SU-DHL-6 (cell line): ENCODE measurements around the gene OR5C1.
"Not testable (repeated sequence)": the region's sequence is repeated elsewhere in the genome, so short reads cannot be mapped to it uniquely, and the experiment has no call there.

Source experiments
- H2AFZ ChIP-seq: fragments of 200-600 bp; sonication (generic); 2 replicates; pipeline ENCODE4 v1.6.1; 2014; ENCODE audit warnings: low read depth, mild to moderate bottlenecking, moderate library complexity, mixed read lengths, antibody characterized with exemption, low read length; ENCODE audit not compliant: severe bottlenecking
- H3F3A ChIP-seq: fragments of 200-600 bp; shearing (Covaris generic); 2 replicates; pipeline ENCODE4 v1.6.0; 2016; ENCODE audit warnings: antibody characterized with exemption, mild to moderate bottlenecking; ENCODE audit not compliant: insufficient read depth
- H3K27ac ChIP-seq: fragments of 200-600 bp; sonication (generic); 2 replicates; pipeline ENCODE4 v1.5.1; 2016; ENCODE audit warnings: low read depth, mild to moderate bottlenecking, low read length, moderate library complexity, mixed read lengths
- H3K27me3 ChIP-seq: fragments of 200-600 bp; sonication (generic), shearing (Covaris generic); 2 replicates; pipeline ENCODE4 v1.6.0; 2014; ENCODE audit warnings: mild to moderate bottlenecking, low read length
- H3K36me3 ChIP-seq: fragments of 200-600 bp; sonication (generic); 2 replicates; pipeline ENCODE4 v1.6.1; 2014; ENCODE audit warnings: mild to moderate bottlenecking, low read length, mixed read lengths
- H3K4me2 ChIP-seq: fragments of 300-600, 200-600 bp; shearing (Covaris generic), sonication (generic); 2 replicates; pipeline ENCODE4 v1.6.0; 2014; ENCODE audit warnings: low read length, low read depth, mild to moderate bottlenecking; ENCODE audit not compliant: poor library complexity, severe bottlenecking
- H3K4me3 ChIP-seq: fragments of 200-600 bp; sonication (generic); 2 replicates; pipeline ENCODE4 v1.5.1; 2014; ENCODE audit warnings: antibody characterized with exemption, low read length, mild to moderate bottlenecking, mixed read lengths; ENCODE audit not compliant: insufficient read depth, poor library complexity, severe bottlenecking
- H3K79me2 ChIP-seq: fragments of 200-600 bp; sonication (generic); 2 replicates; pipeline ENCODE4 v1.6.1; 2014; ENCODE audit warnings: mild to moderate bottlenecking, low read length, moderate library complexity; ENCODE audit not compliant: insufficient read depth
- H3K9ac ChIP-seq: fragments of 200-600 bp; sonication (generic); 2 replicates; pipeline ENCODE4 v1.7.0; 2014; ENCODE audit warnings: mild to moderate bottlenecking, low read length
- H3K9me2 ChIP-seq: fragments of 200-600 bp; sonication (generic); replicated peaks from 2 replicates; pipeline ENCODE4 v1.6.1; 2014; ENCODE audit warnings: low read length; ENCODE audit not compliant: insufficient read depth
- H3K9me3 ChIP-seq: fragments of 200-600 bp; sonication (generic); 2 replicates; pipeline ENCODE4 v1.6.1; 2014; ENCODE audit warnings: low read length, mixed read lengths; ENCODE audit not compliant: insufficient read depth
- H4K20me1 ChIP-seq: fragments of 200-600 bp; sonication (generic); 2 replicates; pipeline ENCODE4 v1.6.1; 2014; ENCODE audit warnings: low read depth, mild to moderate bottlenecking, antibody characterized with exemption, low read length, moderate library complexity, mixed read lengths
- CTCF ChIP-seq: fragments of 200-600 bp; sonication (generic); IDR thresholded peaks from one replicate; pipeline ENCODE4 v1.5.1; 2017; ENCODE audit warnings: antibody characterized with exemption, mild to moderate bottlenecking, low read length, moderate library complexity; ENCODE audit not compliant: insufficient read depth, poor library complexity, severe bottlenecking
- EZH2phosphoT487 ChIP-seq: fragments of 200-600 bp; sonication (generic), shearing (Covaris generic); conservative IDR thresholded peaks from 2 replicates; pipeline ENCODE4 v1.6.1; 2018; ENCODE audit warnings: mild to moderate bottlenecking, antibody characterized with exemption, low read length, moderate library complexity, mixed read lengths

Gene OR5C1

GRCh38 chr9:122822938-122823337 lies 34.2 kb downstream of the OR5C1 start:
- no peaks in the 10 kb centered on the region for H4K20me1 ChIP-seq
- no peak overlapping the region for H3K27ac ChIP-seq
- no peaks in the 10 kb centered on the region for H3K9me3 ChIP-seq
- no peak overlapping the region for H3K9ac ChIP-seq
- TF ChIP-seq EZH2phosphoT487 (no peak), CTCF (no peak)
- peaks cover 14% of the 10 kb centered on the region; the same call in 1 of the 2 replicates for H3K36me3 ChIP-seq
- H3K9me2 ChIP-seq: no peaks in the 10 kb centered on the region
- H3K27me3 ChIP-seq: no peaks in the 10 kb centered on the region
- peaks cover 32% of the 10 kb centered on the region for H3K79me2 ChIP-seq
- no peak overlapping the region for H2AFZ ChIP-seq
- H3K4me2 ChIP-seq: no peak overlapping the region
- no peak overlapping the region for H3K4me3 ChIP-seq
- H3F3A ChIP-seq: no peaks in the 10 kb centered on the region

- Histone ChIP-seq H3K27me3 (no peaks in the 10 kb centered on the region), H3K9me3 (no peaks in the 10 kb centered on the region), H3K9ac (peak overlapping the region; percentile 92), H3K4me2 (peak overlapping the region; percentile 76), H3K9me2 (no peaks in the 10 kb centered on the region), H3K79me2 (peaks cover 31% of the 10 kb centered on the region), H3K27ac (peak overlapping the region; percentile 75; the same call in 1 of the 2 replicates), H3K4me3 (peak overlapping the region; percentile 83), H4K20me1 (no peaks in the 10 kb centered on the region), H3K36me3 (peaks cover 6% of the 10 kb centered on the region; the same call in 1 of the 2 replicates), H3F3A (peaks cover 6% of the 10 kb centered on the region; the same call in 1 of the 2 replicates), H2AFZ (peak overlapping the region; percentile 99)
- TF ChIP-seq EZH2phosphoT487 (no peak), CTCF (no peak)
Measured at GRCh38 chr9:122827761-122828093, 39.0 kb downstream of the OR5C1 start.

- H4K20me1 ChIP-seq, H3K36me3 ChIP-seq, H3K9me3 ChIP-seq, H3K27ac ChIP-seq, H3F3A ChIP-seq, H3K27me3 ChIP-seq, H3K9me2 ChIP-seq: not testable (repeated sequence)
- peaks cover 31% of the 10 kb centered on the region for H3K79me2 ChIP-seq
- peak overlapping the region; percentile 92 for H3K9ac ChIP-seq
- H2AFZ ChIP-seq: peak overlapping the region; percentile 99
- H3K4me2 ChIP-seq: peak overlapping the region; percentile 61
- H3K4me3 ChIP-seq: peak overlapping the region; percentile 83
Measured at GRCh38 chr9:122828965-122829284, 40.2 kb downstream of the OR5C1 start.

GRCh38 chr9:122832194-122832593 lies 43.5 kb downstream of the OR5C1 start:
- Histone ChIP-seq H3F3A (peaks cover 6% of the 10 kb centered on the region; the same call in 1 of the 2 replicates), H3K27me3 (no peaks in the 10 kb centered on the region), H3K9me2 (no peaks in the 10 kb centered on the region), H3K36me3 (no peaks in the 10 kb centered on the region), H3K9me3 (no peaks in the 10 kb centered on the region), H3K4me3 (no peak overlapping the region), H3K9ac (no peak overlapping the region), H4K20me1 (no peaks in the 10 kb centered on the region), H3K27ac (no peak overlapping the region), H3K4me2 (no peak overlapping the region), H3K79me2 (peaks cover 12% of the 10 kb centered on the region), H2AFZ (no peak overlapping the region)
- TF ChIP-seq EZH2phosphoT487 (no peak), CTCF (no peak)
